Progenitor cell of endocrine pancreas (in vitro differentiated cells): ENCODE data around the gene ZNF414. TPM values are rescaled to one million over a fixed set of nuclear protein-coding genes. Genes with fewer than 3 reads are reported as not detected.

ENCODE experiments used
- DNase-seq: peaks from one replicate; pipeline ENCODE4 v3.0.0; 2021; ENCODE audit warnings: low spot score; ENCODE audit not compliant: unreplicated experiment
- H3K27ac Mint-ChIP-seq: 2 replicates; pipeline ENCODE4 v1.8.0; 2021; ENCODE audit warnings: mild to moderate bottlenecking, moderate library complexity, mixed read lengths
- H3K27me3 Mint-ChIP-seq: 2 replicates; pipeline ENCODE4 v1.8.0; 2021; ENCODE audit warnings: mixed read lengths
- H3K36me3 Mint-ChIP-seq: 2 replicates; pipeline ENCODE4 v1.8.0; 2022; ENCODE audit warnings: mixed read lengths; ENCODE audit not compliant: insufficient read depth
- H3K4me1 Mint-ChIP-seq: 2 replicates; pipeline ENCODE4 v1.8.0; 2021; ENCODE audit warnings: low read depth, mixed read lengths
- H3K4me3 Mint-ChIP-seq: 2 replicates; pipeline ENCODE4 v1.8.0; 2021; ENCODE audit warnings: low read depth, mild to moderate bottlenecking, moderate library complexity, mixed read lengths
- H3K9me3 Mint-ChIP-seq: 2 replicates; pipeline ENCODE4 v1.8.0; 2021; ENCODE audit warnings: low read depth, mixed read lengths
- CTCF ChIP-seq: fragments of 200-600 bp; sonication (generic); IDR thresholded peaks from one replicate; pipeline ENCODE4 v1.5.0; 2021; ENCODE audit warnings: antibody characterized with exemption, mild to moderate bottlenecking; ENCODE audit not compliant: unreplicated experiment
- total RNA-seq: library from RNA; stranded (reverse); gene quantifications from 2 replicates; pipeline ENCODE4 v1.2.1, GENCODE V29; 2021

ZNF414 gene
- total RNA-seq, 1 donor from 2014 or later = 37.7 TPM

GRCh38 chr19:8537099-8537498 is 23.1 kb upstream of the ZNF414 start:
- no peak for DNase-seq
- no peak overlapping the region for H3K4me3 Mint-ChIP-seq
- no peaks in the 10 kb centered on the region for H3K27me3 Mint-ChIP-seq
- H3K27ac Mint-ChIP-seq = no peak overlapping the region
- TF ChIP-seq CTCF = no peak
- peaks cover 2% of the 10 kb centered on the region for H3K36me3 Mint-ChIP-seq
- no peaks in the 10 kb centered on the region for H3K4me1 Mint-ChIP-seq
- H3K9me3 Mint-ChIP-seq = no peaks in the 10 kb centered on the region

GRCh38 chr19:8536282-8536681 is 22.3 kb upstream of the ZNF414 start:
- no peak for DNase-seq
- H3K36me3 Mint-ChIP-seq = peaks cover 2% of the 10 kb centered on the region
- H3K27me3 Mint-ChIP-seq = no peaks in the 10 kb centered on the region
- H3K4me1 Mint-ChIP-seq = no peaks in the 10 kb centered on the region
- no peak overlapping the region for H3K27ac Mint-ChIP-seq
- H3K9me3 Mint-ChIP-seq = no peaks in the 10 kb centered on the region
- no peak for TF ChIP-seq CTCF
- no peak overlapping the region for H3K4me3 Mint-ChIP-seq

GRCh38 chr19:8532225-8532624 is 18.3 kb upstream of the ZNF414 start:
- TF ChIP-seq CTCF = no peak
- DNase-seq = no peak
- peaks cover 5% of the 10 kb centered on the region for H3K4me1 Mint-ChIP-seq
- peaks cover 13% of the 10 kb centered on the region for H3K36me3 Mint-ChIP-seq
- no peak overlapping the region for H3K4me3 Mint-ChIP-seq
- H3K9me3 Mint-ChIP-seq = no peaks in the 10 kb centered on the region
- no peak overlapping the region for H3K27ac Mint-ChIP-seq
- no peaks in the 10 kb centered on the region for H3K27me3 Mint-ChIP-seq

DNA sequence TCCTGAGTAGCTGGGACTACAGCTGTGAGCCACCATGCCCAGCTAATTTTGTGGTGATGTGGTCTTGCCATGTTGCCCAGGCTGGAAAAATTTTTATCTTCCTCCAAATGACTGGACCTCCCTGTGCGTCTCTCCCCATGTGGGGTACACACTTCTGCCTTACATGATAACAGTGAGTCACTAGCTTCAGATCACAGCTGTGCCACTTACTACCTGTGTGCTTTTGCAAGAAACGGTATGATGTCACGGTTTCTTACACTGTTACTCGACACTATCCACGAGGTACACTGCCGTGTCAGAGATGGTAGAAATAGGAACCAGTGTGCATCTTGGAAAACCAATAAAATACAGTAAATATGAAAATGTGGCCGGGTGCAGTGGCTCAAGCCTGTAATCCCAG is 17.5 kb upstream of the ZNF414 start:
- no peak for TF ChIP-seq CTCF
- no peaks in the 10 kb centered on the region for H3K27me3 Mint-ChIP-seq
- peaks cover 10% of the 10 kb centered on the region for H3K4me1 Mint-ChIP-seq
- DNase-seq = no peak
- H3K4me3 Mint-ChIP-seq = no peak overlapping the region
- peaks cover 15% of the 10 kb centered on the region for H3K36me3 Mint-ChIP-seq
- H3K27ac Mint-ChIP-seq = no peak overlapping the region
- H3K9me3 Mint-ChIP-seq = no peaks in the 10 kb centered on the region

GRCh38 chr19:8530061-8530679 is 16.2 kb upstream of the ZNF414 start:
- Mint-ChIP-seq H3K4me3 (no peak overlapping the region), H3K27me3 (no peaks in the 10 kb centered on the region), H3K36me3 (peaks cover 13% of the 10 kb centered on the region), H3K9me3 (no peaks in the 10 kb centered on the region), H3K4me1 (peaks cover 10% of the 10 kb centered on the region), H3K27ac (no peak overlapping the region)
- no peak for TF ChIP-seq CTCF
- no peak for DNase-seq
